H9 (cell line): ENCODE measurements around the gene TRMT61B. TPM values are rescaled to one million over a fixed set of nuclear protein-coding genes. Genes with fewer than 3 reads are reported as not detected.

ENCODE experiments used
- DNase-seq: peaks from one replicate; pipeline ENCODE4 v3.0.0-alpha.2; 2017
- H2AFZ ChIP-seq: one replicate; pipeline ENCODE4 v1.6.1; 2013; ENCODE audit warnings: mild to moderate bottlenecking, low read length, control low read depth, moderate library complexity
- H2AK5ac ChIP-seq: 2 replicates; pipeline ENCODE4 v1.6.1; 2013; ENCODE audit warnings: low read length, control low read depth, mixed read lengths; ENCODE audit not compliant: insufficient read length
- H2BK120ac ChIP-seq: one replicate; pipeline ENCODE4 v1.6.1; 2013; ENCODE audit warnings: low read depth, mild to moderate bottlenecking, low read length, control low read depth, inconsistent platforms; ENCODE audit not compliant: poor library complexity, severe bottlenecking
- H2BK12ac ChIP-seq: 2 replicates; pipeline ENCODE4 v1.6.1; 2013; ENCODE audit warnings: low read length, control low read depth, mixed read lengths, low read depth; ENCODE audit not compliant: insufficient read length
- H2BK15ac ChIP-seq: 2 replicates; pipeline ENCODE4 v1.6.1; 2013; ENCODE audit warnings: low read depth, low read length, control low read depth
- H2BK20ac ChIP-seq: one replicate; pipeline ENCODE4 v1.6.1; 2013; ENCODE audit warnings: low read depth, mild to moderate bottlenecking, low read length, control low read depth, inconsistent platforms; ENCODE audit not compliant: poor library complexity, severe bottlenecking
- H2BK5ac ChIP-seq: 2 replicates; pipeline ENCODE4 v1.6.1; 2013; ENCODE audit warnings: low read length, control low read depth, mixed read lengths; ENCODE audit not compliant: insufficient read length
- H3K14ac ChIP-seq: 2 replicates; pipeline ENCODE4 v1.6.1; 2013; ENCODE audit warnings: low read length, control low read depth; ENCODE audit not compliant: insufficient read depth
- H3K18ac ChIP-seq: 2 replicates; pipeline ENCODE4 v1.6.1; 2013; ENCODE audit warnings: low read depth, mild to moderate bottlenecking, mixed read lengths, low read length, control low read depth; ENCODE audit not compliant: insufficient read length
- H3K23ac ChIP-seq: 2 replicates; pipeline ENCODE4 v1.6.1; 2013; ENCODE audit warnings: low read length, control low read depth, mixed read lengths, low read depth; ENCODE audit not compliant: insufficient read length
- H3K23me2 ChIP-seq: 2 replicates; pipeline ENCODE4 v1.6.1; 2013; ENCODE audit warnings: low read depth, mild to moderate bottlenecking, mixed read lengths, low read length, control low read depth; ENCODE audit not compliant: insufficient read length, poor library complexity, severe bottlenecking
- H3K27ac ChIP-seq: 2 replicates; pipeline ENCODE4 v1.5.1; 2013; ENCODE audit warnings: low read length, control low read depth, mixed read lengths, low read depth; ENCODE audit not compliant: insufficient read length
- H3K27me3 ChIP-seq: 2 replicates; pipeline ENCODE4 v1.6.1; 2013; ENCODE audit warnings: low read length, control low read depth, inconsistent platforms; ENCODE audit not compliant: insufficient read depth
- H3K4ac ChIP-seq: 2 replicates; pipeline ENCODE4 v1.6.1; 2013; ENCODE audit warnings: low read depth, mild to moderate bottlenecking, control low read depth, inconsistent platforms, low read length, moderate library complexity
- H3K4me1 ChIP-seq: 2 replicates; pipeline ENCODE4 v1.6.1; 2013; ENCODE audit warnings: low read length, control low read depth, inconsistent platforms; ENCODE audit not compliant: insufficient read depth
- H3K4me2 ChIP-seq: 2 replicates; pipeline ENCODE4 v1.6.1; 2013; ENCODE audit warnings: low read length, control low read depth, mixed read lengths; ENCODE audit not compliant: insufficient read length, insufficient read depth
- H3K56ac ChIP-seq: 2 replicates; pipeline ENCODE4 v1.6.1; 2013; ENCODE audit warnings: low read depth, mild to moderate bottlenecking, mixed read lengths, low read length, control low read depth; ENCODE audit not compliant: insufficient read length
- H3K79me1 ChIP-seq: 2 replicates; pipeline ENCODE4 v1.6.1; 2013; ENCODE audit warnings: low read depth, mild to moderate bottlenecking, moderate library complexity, low read length, control low read depth, inconsistent platforms; ENCODE audit not compliant: insufficient read depth, poor library complexity, severe bottlenecking
- H3K79me2 ChIP-seq: 2 replicates; pipeline ENCODE4 v1.6.1; 2013; ENCODE audit warnings: low read length, control low read depth, inconsistent platforms; ENCODE audit not compliant: insufficient read depth
- H3K9ac ChIP-seq: 2 replicates; pipeline ENCODE4 v1.6.1; 2013; ENCODE audit warnings: low read length, control low read depth, mixed read lengths; ENCODE audit not compliant: insufficient read length; ENCODE audit errors: extremely low read depth
- H3K9me3 ChIP-seq: one replicate; pipeline ENCODE4 v1.6.1; 2013; ENCODE audit warnings: low read depth, low read length, inconsistent platforms; ENCODE audit not compliant: control insufficient read depth
- H3T11ph ChIP-seq: one replicate; pipeline ENCODE4 v1.6.1; 2013; ENCODE audit warnings: mild to moderate bottlenecking, low read length, control low read depth, inconsistent platforms
- H4K20me1 ChIP-seq: one replicate; pipeline ENCODE4 v1.6.1; 2013; ENCODE audit not compliant: control insufficient read depth, insufficient read length, insufficient read depth
- H4K5ac ChIP-seq: 2 replicates; pipeline ENCODE4 v1.6.1; 2013; ENCODE audit warnings: low read depth, mild to moderate bottlenecking, mixed read lengths, low read length, control low read depth; ENCODE audit not compliant: insufficient read length
- H4K8ac ChIP-seq: replicated peaks from 2 replicates; pipeline ENCODE4 v1.6.1; 2013; ENCODE audit warnings: low read length, control low read depth, mixed read lengths, low read depth; ENCODE audit not compliant: insufficient read length
- H4K91ac ChIP-seq: 2 replicates; pipeline ENCODE4 v1.6.1; 2013; ENCODE audit warnings: low read depth, mild to moderate bottlenecking, moderate library complexity, mixed read lengths, low read length, control low read depth; ENCODE audit not compliant: insufficient read length
- H3K27ac Mint-ChIP-seq, 3 experiments: 2 replicates in 2 of 3; 3 replicates in 1 of 3; pipeline ENCODE4 v1.8.0; 2020 to 2021; ENCODE audit warnings: mixed read lengths in 3 of 3, mild to moderate bottlenecking in 1 of 3, moderate library complexity in 1 of 3
- H3K27me3 Mint-ChIP-seq: 2 replicates; pipeline ENCODE4 v1.8.0; 2021; ENCODE audit warnings: low read depth, mild to moderate bottlenecking, moderate library complexity, mixed read lengths
- H3K36me3 Mint-ChIP-seq, 3 experiments: 2 replicates in 2 of 3; 3 replicates in 1 of 3; pipeline ENCODE4 v1.8.0; 2020 to 2021; ENCODE audit warnings: low read depth in 3 of 3, mixed read lengths in 3 of 3; ENCODE audit not compliant: insufficient read depth in 1 of 3
- H3K4me1 Mint-ChIP-seq, 2 experiments: 2 replicates each; pipeline ENCODE4 v1.8.0; 2020; ENCODE audit warnings: mixed read lengths in 2 of 2
- H3K4me3 Mint-ChIP-seq, 2 experiments: 2 replicates in 1 of 2; 3 replicates in 1 of 2; pipeline ENCODE4 v1.8.0; 2020 to 2021; ENCODE audit warnings: mild to moderate bottlenecking in 2 of 2, mixed read lengths in 2 of 2, moderate library complexity in 1 of 2
- H3K9me3 Mint-ChIP-seq, 2 experiments: 2 replicates in 1 of 2; 3 replicates in 1 of 2; pipeline ENCODE4 v1.8.0; 2020; ENCODE audit warnings: mild to moderate bottlenecking in 2 of 2, mixed read lengths in 2 of 2, moderate library complexity in 1 of 2
- CTCF ChIP-seq: fragments of 200-600 bp; sonication (generic); conservative IDR thresholded peaks from 3 replicates; pipeline ENCODE4 v1.8.0; 2021; ENCODE audit warnings: antibody characterized with exemption, mild to moderate bottlenecking
- WGBS: extraction: QIAGEN DNeasy Blood & Tissue Kit; methylation state at CpG from one replicate; pipeline ENCODE4 v1.1.7; 2013; ENCODE audit warnings: missing lambda C conversion rate, low lambda C conversion rate, mixed read lengths; ENCODE audit not compliant: insufficient read length; ENCODE audit errors: extremely low coverage; 5-methylcytosine and 5-hydroxymethylcytosine counted together
- total RNA-seq: library from RNA; stranded (reverse); gene quantifications from 2 replicates; pipeline ENCODE4 v1.2.1, GENCODE V29; 2021

TRMT61B gene
- total RNA-seq, 1 experiment from 2014 or later: 20.7 TPM

GRCh38 chr2:28809927-28810326 lies 60.2 kb downstream of the TRMT61B start:
- no peak overlapping the region for H3K9ac ChIP-seq
- DNase-seq: peak; percentile 28
- no peak overlapping the region for H3K27ac Mint-ChIP-seq

More at GRCh38 chr2:28809927-28810326, 60.2 kb downstream of the TRMT61B start:
- peaks cover 8% of the 10 kb centered on the region for H3K23me2 ChIP-seq
- no peaks in the 10 kb centered on the region for H3K79me1 ChIP-seq
- H4K20me1 ChIP-seq: no peaks in the 10 kb centered on the region
- peak overlapping the region; percentile 54 for H3K4me2 ChIP-seq
- no peak overlapping the region for H2BK5ac ChIP-seq
- WGBS: no CpG with 5 or more reads among the region's 10 CpGs
- Mint-ChIP-seq H3K4me3 (peak overlapping the region; percentile 56 to 71), H3K9me3 (peaks cover 2 to 4% of the 10 kb centered on the region in 2 experiments; a peak in 2 of 5 replicates), H3K27me3 (peaks cover 35% of the 10 kb centered on the region), H3K4me1 (0 out of 4 replicates have a peak, but pooled peaks cover 0 to 2% of the 10 kb centered on the region in 2 experiments), H3K36me3 (peaks cover 3 to 14% (median 5%) of the 10 kb centered on the region in 3 experiments; a peak in 6 of 7 replicates)
- H3K4ac ChIP-seq: no peak overlapping the region
- no peak overlapping the region for H3K23ac ChIP-seq
- no peak for TF ChIP-seq CTCF
- H3T11ph ChIP-seq: no peak overlapping the region
- no peaks in the 10 kb centered on the region for H3K9me3 ChIP-seq
- no peak overlapping the region for H3K14ac ChIP-seq
- H2BK120ac ChIP-seq: no peak overlapping the region
- no peak overlapping the region for H3K56ac ChIP-seq
- no peaks in the 10 kb centered on the region; the same call in 1 of the 2 replicates for H3K4me1 ChIP-seq
- no peak overlapping the region for H2BK12ac ChIP-seq
- H2BK20ac ChIP-seq: no peak overlapping the region
- no peak overlapping the region for H3K18ac ChIP-seq
- no peak overlapping the region for H4K5ac ChIP-seq
- H4K8ac ChIP-seq: no peak overlapping the region
- no peak overlapping the region for H3K27ac ChIP-seq
- H3K79me2 ChIP-seq: no peaks in the 10 kb centered on the region
- peaks cover 3% of the 10 kb centered on the region; the same call in 1 of the 2 replicates for H3K27me3 ChIP-seq
- no peak overlapping the region for H2BK15ac ChIP-seq
- no peak overlapping the region for H4K91ac ChIP-seq
- H2AK5ac ChIP-seq: no peak overlapping the region
- H2AFZ ChIP-seq: no peak overlapping the region
